Measurements from ENCODE around the gene CAMKK2. TPM values are rescaled to one million over a fixed set of nuclear protein-coding genes. Genes with fewer than 3 reads are reported as not detected.

Gene CAMKK2
- total and polyA plus RNA-seq, 2 of the 13 experiments (the other 11 are each of a cell fraction or from before 2014, with no cell fraction given) = 18.8 to 20.0 TPM

- Histone ChIP-seq H3K9me3 (ENCODE audit: low read length) (no peaks in the 10 kb centered on the region), H3K36me3 (replicated peaks in 1 of 2; ENCODE audit: control insufficient read depth in 1 of 2, insufficient read depth in 2 of 2, low read length in 2 of 2) (peaks cover 0 to 2% of the 10 kb centered on the region in 2 experiments; a peak in 1 of 5 replicates), H3K79me2 (ENCODE audit: insufficient read depth, low read length) (peaks cover 4% of the 10 kb centered on the region), H3K27me3 (ENCODE audit: control insufficient read depth in 1 of 2, insufficient read depth in 2 of 2, low read length in 2 of 2) (no peaks in the 10 kb centered on the region), H3K4me1 (ENCODE audit: insufficient read depth, low read length) (peaks cover 52% of the 10 kb centered on the region), H3K27ac (ENCODE audit: extremely low read length, insufficient read depth, low read length) (no peak overlapping the region), H2AFZ (ENCODE audit: low read length) (no peak overlapping the region), H4K20me1 (ENCODE audit: insufficient read depth, low read length) (no peaks in the 10 kb centered on the region), H3K9ac (ENCODE audit: insufficient read depth, low read depth, low read length) (no peak overlapping the region), H3K4me2 (ENCODE audit: low read depth, low read length) (no peak overlapping the region), H3K4me3 (replicated peaks in 1 of 3; ENCODE audit: insufficient read depth in 1 of 3, low read depth in 2 of 3, low read length in 3 of 3) (no peak overlapping the region)
- FAIRE-seq (no peak), ATAC-seq (no peak), DNase-seq (ENCODE audit: low spot score) (no peak)
- intact Hi-C loops (cut with micrococcal nuclease; ENCODE audit: unreplicated experiment) (loop anchor here (10.0 kb wide), 1 partner anchor 99 kb away; no protein-coding TSS in a partner anchor), in situ Hi-C loops (cut with HindIII; ENCODE audit: extremely low pct_ligation_motif_present, low pct_unique_long_range_greater_than_20kb) (no loop called here)
- CTCF ChIA-PET (ENCODE audit: low intra/inter-chr PET ratio, low total read pairs) = no interaction called here
- POLR2A ChIA-PET = no interaction called here
- WGBS (ENCODE audit: low lambda C conversion rate) = 88% methylated on average over 11 of the region's 11 CpGs
- BruUV-seq (replicated peaks) = no TSS peak
- no peak for TF ChIP-seq CBX1 (IDR thresholded peaks at IDR 0.05; ENCODE audit: low read depth)
- TF ChIP-seq ZNF616 (CRISPR knock-in tag; IDR thresholded peaks at IDR 0.05; ENCODE audit: low read depth) = no peak
- no peak for TF ChIP-seq RBM22 (optimal IDR thresholded peaks at IDR 0.05; ENCODE audit: low read length)
- TF ChIP-seq ZEB1 (IDR thresholded peaks at IDR 0.05; ENCODE audit: insufficient replicate concordance, low read depth) = no peak
- TF ChIP-seq YY1 (IDR thresholded peaks at IDR 0.05; ENCODE audit: insufficient read depth, insufficient replicate concordance, low read depth, low read length) = no peak
- no peak for TF ChIP-seq ZFP90 (CRISPR knock-in tag; IDR thresholded peaks at IDR 0.05; ENCODE audit: borderline replicate concordance)
- no peak for TF ChIP-seq HOMEZ (CRISPR knock-in tag; IDR thresholded peaks at IDR 0.05; ENCODE audit: low read depth)
- no peak for TF ChIP-seq TMF1 (CRISPR knock-in tag; IDR thresholded peaks at IDR 0.05; ENCODE audit: low read depth)
These were observed 82.2 kb downstream of the CAMKK2 start for GRCh38 chr12:121214166-121214777.
